RKO (cell line): Measurements from ENCODE around the gene RBM38.

Source experiments
- DNase-seq: peaks from one replicate; pipeline ENCODE4 v3.0.0-alpha.2; 2016; ENCODE audit warnings: low spot score

The RBM38 gene

DNA sequence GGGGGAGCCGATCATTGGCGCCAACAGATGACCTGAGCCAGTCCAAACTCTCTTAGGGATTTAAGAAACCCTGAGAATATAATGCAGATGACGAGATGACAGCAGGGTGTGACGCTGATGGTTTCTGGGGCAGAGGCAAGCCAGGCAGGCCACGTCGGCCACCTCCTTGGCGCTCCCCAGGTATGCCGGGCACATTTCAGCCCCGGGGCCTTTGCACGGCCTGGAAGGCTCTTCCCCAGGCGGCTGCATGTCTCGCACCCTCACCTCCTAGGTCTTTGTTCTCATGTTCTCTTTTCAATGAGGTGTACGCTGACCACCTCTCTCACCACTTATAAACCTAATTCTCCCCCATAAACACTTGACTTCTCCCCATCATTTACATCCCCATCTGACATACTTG, 64.9 kb downstream of the RBM38 start:
- DNase-seq: no peak

DNA sequence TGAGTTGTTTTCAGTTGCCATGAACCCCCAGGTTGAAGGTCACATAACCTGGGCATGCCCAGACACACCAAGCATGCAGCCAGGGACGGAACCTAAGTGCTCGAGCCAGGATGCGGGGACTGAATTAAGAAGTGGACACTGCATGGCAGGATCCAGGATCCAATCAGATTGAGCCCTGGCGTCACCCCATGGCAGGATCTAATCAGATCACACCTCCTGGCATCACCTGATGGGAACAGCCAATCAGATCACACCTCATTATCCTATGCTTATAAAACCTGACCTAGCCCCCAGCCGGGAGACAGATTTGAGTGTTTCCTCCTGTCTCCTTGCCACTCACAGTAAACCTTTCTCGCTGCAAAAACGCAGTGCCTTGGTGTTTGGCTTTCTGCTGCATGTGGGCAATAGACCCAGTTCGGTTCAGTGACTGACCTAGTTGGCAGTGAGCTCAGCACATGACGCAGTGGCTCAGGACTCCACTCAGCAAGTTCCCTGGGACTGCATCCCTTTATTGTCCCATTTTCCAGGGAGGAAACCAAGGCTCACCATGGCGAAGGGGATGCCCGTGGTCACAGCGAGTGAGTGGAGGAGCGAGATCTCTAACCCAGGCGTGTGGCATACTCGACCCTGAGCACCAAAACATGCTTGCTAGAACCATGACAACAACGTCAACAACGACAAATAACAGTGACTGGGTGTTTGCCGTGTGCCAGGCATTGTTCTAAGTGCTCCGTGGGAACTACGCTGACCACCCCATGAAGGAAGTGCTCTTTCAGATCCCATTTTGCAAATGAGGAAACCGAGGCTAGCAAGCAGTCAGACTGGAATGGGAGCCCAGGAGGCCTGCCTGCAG, 66.3 kb downstream of the RBM38 start:
- no peak for DNase-seq

DNA sequence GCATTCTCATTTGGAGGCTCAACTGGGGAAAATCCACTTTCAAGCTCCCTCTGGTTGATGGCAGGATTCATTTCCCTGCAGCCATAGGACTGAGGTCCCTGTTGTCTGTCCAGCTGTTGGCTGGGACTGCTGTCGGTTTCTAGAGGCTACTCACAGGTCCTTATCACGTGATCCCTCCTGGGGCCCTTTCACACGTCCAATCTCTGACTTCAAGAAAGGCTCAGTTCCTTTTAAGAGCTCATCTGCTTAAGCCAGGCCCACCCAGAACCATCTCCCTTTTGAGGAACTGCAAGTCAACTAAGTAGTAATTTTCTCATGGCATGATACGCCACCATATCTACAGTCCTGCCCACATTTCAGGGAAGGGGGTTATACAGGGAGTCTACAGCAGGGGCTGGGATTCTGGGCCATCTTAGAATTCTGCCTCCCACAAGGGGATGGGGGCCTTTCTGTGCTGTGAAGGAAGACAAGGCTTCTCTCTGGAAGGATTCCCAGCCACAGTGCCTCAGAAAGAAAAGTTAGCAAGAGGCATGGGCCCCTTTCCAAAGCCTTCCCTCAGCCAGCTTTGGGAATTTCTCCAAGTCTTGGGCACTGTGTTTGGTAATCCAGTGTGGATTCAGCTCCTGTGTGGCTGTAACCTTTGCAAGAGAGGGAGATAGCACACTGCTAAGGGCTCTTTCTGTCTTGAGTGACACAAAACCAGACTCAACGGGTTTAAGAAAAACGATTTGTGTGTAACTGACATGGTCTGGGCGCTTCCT, 67.4 kb downstream of the RBM38 start:
- no peak for DNase-seq
